Testis (tissue), 3 donors: ENCODE measurements around the gene MAPK8IP3. TPM values are rescaled to one million over a fixed set of nuclear protein-coding genes. Genes with fewer than 3 reads are reported as not detected.
"Not testable (repeated sequence)": the region's sequence is repeated elsewhere in the genome, so short reads cannot be mapped to it uniquely, and the experiment has no call there.

Experiments
- DNase-seq: peaks from one replicate; pipeline ENCODE4 v3.0.0-alpha.2; 2019
- H3K27ac ChIP-seq, 2 donors: fragments of 200-600 bp; sonication (generic); one replicate each; pipeline ENCODE4 v1.5.1; 2019
- H3K27me3 ChIP-seq: fragments of 200-600 bp; sonication (generic); one replicate; pipeline ENCODE4 v1.5.1; 2019
- H3K36me3 ChIP-seq: fragments of 200-600 bp; sonication (generic); one replicate; pipeline ENCODE4 v1.5.1; 2017; ENCODE audit warnings: low read depth; ENCODE audit errors: missing control alignments
- H3K4me1 ChIP-seq: fragments of 200-600 bp; sonication (generic); one replicate; pipeline ENCODE4 v1.5.1; 2019
- H3K4me3 ChIP-seq, 2 donors: fragments of 200-600 bp; sonication (generic); one replicate each; pipeline ENCODE4 v1.5.1; 2017 to 2019
- H3K9me3 ChIP-seq: fragments of 200-600 bp; sonication (generic); one replicate; pipeline ENCODE4 v1.5.1; 2017
- POLR2A ChIP-seq: fragments of 450-650 bp; IDR thresholded peaks from one replicate; pipeline ENCODE4 v1.6.1; 2017; ENCODE audit warnings: antibody characterized with exemption, mild to moderate bottlenecking, moderate library complexity
- whole genome bisulfite sequencing, 2 donors: methylation state at CpG; one replicate each; pipeline ENCODE4 v1.1.5; 2018; 5-methylcytosine and 5-hydroxymethylcytosine counted together
- intact Hi-C: fragments of 100-400 bp; cut with DNase I; formaldehyde crosslinking; loops from one replicate; pipeline ENCODE4 v1.15.1; 2023; ENCODE audit warnings: low total_unique reads
- polyA plus RNA-seq: library from polyadenylated mRNA; stranded (reverse); fragments of 350-450 nt; fragmentation: Illumina TruSeq; extraction: RNeasy Lipid Tissue Mini Kit (QIAGEN cat#74804); gene quantifications from one replicate; pipeline ENCODE4 v1.2.3, GENCODE V29; 2014; ENCODE audit warnings: low read depth, low replicate concordance; ENCODE audit not compliant: insufficient read depth
- total RNA-seq, 2 donors: library from RNA; depleted of rRNA; stranded (reverse); fragments of >200 nt; gene quantifications; one replicate each; pipeline ENCODE4 v1.2.3, GENCODE V29; 2016
- TF ChIP-seq, protein P1 (sequence below), 3 experiments: fragments of 450-650 bp in 2 of 3; fragments of 200-600 bp in 1 of 3; sonication (generic) in 1 of 3; IDR thresholded peaks; one replicate each; pipeline ENCODE4 v1.5.1; 2016 to 2019; ENCODE audit warnings: antibody characterized with exemption in 3 of 3, mild to moderate bottlenecking in 2 of 3, moderate library complexity in 1 of 3

The MAPK8IP3 gene
- total and polyA plus RNA-seq, 3 donors from 2014 or later = 52.7 to 154 (median 128) TPM

DNA sequence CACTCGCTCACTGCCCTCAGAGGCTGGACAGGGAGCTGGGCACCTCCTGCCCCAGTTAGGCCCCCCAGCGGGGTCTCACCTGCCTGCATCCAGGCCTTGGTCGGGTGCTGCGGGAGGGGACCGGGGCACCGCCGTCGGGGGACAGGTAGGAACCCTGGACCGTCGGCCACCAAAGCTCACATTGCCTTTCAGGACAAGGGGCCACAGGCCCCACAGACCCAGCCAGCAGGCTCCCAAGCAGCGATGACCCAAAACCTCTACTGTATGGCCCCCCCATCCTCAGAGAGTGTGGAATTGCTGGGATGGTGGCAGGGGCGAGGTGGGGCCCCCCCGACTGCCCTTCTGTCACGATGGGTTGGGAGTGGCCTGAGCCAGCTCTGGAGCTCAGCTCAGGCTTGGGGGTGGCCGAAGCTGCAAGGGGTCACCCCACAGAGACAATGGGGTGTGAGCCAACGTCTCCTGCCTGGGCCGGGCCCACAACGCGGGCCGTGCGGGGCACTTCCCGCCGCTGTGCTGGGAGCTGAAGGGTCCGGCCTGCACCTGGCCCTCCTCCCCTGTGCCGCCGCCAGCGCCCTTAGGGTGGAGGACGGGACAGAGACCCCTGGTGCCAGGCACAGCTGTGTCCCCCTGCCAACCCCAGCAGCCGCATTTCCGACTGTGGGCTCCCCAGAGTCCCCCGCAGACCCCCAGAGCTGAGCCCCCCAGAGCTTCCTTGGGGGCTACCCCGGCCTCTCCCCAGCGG lies 87.0 kb downstream of the MAPK8IP3 start:
- Histone ChIP-seq H3K9me3 (no peaks in the 10 kb centered on the region), H3K4me3 (no peak overlapping the region), H3K27ac (no peak overlapping the region), H3K4me1 (no peaks in the 10 kb centered on the region), H3K27me3 (no peaks in the 10 kb centered on the region), H3K36me3 (no peaks in the 10 kb centered on the region)
- TF ChIP-seq, protein P1, sequence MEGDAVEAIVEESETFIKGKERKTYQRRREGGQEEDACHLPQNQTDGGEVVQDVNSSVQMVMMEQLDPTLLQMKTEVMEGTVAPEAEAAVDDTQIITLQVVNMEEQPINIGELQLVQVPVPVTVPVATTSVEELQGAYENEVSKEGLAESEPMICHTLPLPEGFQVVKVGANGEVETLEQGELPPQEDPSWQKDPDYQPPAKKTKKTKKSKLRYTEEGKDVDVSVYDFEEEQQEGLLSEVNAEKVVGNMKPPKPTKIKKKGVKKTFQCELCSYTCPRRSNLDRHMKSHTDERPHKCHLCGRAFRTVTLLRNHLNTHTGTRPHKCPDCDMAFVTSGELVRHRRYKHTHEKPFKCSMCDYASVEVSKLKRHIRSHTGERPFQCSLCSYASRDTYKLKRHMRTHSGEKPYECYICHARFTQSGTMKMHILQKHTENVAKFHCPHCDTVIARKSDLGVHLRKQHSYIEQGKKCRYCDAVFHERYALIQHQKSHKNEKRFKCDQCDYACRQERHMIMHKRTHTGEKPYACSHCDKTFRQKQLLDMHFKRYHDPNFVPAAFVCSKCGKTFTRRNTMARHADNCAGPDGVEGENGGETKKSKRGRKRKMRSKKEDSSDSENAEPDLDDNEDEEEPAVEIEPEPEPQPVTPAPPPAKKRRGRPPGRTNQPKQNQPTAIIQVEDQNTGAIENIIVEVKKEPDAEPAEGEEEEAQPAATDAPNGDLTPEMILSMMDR (IDR thresholded peaks at IDR 0.05) = no peak
- TF ChIP-seq POLR2A = no peak
- 87 to 91% methylated on average over 3 to 32 of the region's 33 CpGs for WGBS, 2 donors
- intact Hi-C loops = no loop called here
- no peak for DNase-seq

DNA sequence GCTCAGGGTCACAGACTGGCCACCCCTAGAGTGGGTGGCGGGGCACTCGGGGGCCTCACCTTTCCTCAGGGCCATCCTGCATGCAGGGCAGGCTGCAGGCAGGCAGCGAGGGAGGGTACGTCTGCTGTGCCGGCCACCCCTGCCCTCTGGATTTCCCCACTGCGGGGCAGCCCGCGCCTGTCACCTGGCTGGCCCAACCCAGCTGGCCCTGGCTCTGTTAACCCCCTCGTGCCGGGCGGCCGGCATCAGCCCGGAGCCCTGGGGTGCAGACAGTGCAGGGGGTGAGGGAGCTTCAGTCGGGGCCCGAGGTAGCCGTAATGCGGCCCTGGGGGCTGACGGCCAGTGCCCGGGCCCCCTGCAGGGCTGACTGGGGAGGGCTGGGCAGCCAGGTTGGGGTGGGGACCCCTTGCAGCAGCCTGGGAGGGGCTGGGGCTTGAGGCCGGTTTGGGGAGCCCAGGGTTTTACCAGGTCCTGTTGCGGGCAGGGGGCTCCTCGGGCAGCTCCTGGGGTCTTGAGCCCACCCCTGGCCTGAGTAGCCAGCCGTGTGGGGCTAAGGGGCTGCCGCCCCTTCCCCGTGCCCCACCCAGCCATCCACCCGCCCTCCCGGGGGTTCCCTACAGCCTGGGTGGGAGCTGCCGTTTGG lies 87.7 kb downstream of the MAPK8IP3 start, which contains the start of gene IGFALS:
TSS of gene IGFALS (minus strand) at position 128 of the 643 bp plus-strand sequence. CDS start at position 75, 53 bp downstream.
- H3K4me1 ChIP-seq = no peaks in the 10 kb centered on the region
- H3K9me3 ChIP-seq = no peaks in the 10 kb centered on the region
- no peak for TF ChIP-seq POLR2A
- TF ChIP-seq, protein P1 (IDR thresholded peaks at IDR 0.05) = no peak
- H3K4me3 ChIP-seq = no peak within 1 kb of the TSS
- H3K27me3 ChIP-seq = no peaks in the 10 kb centered on the region
- no peak for DNase-seq
- intact Hi-C loops = no loop called here
- no peaks in the 10 kb centered on the region for H3K36me3 ChIP-seq
- 57% methylated on average over 25 of the region's 28 CpGs; no CpG with 5 or more reads in 1 of the 2 donors for WGBS, 2 donors
- no peak within 1 kb of the TSS for H3K27ac ChIP-seq

DNA sequence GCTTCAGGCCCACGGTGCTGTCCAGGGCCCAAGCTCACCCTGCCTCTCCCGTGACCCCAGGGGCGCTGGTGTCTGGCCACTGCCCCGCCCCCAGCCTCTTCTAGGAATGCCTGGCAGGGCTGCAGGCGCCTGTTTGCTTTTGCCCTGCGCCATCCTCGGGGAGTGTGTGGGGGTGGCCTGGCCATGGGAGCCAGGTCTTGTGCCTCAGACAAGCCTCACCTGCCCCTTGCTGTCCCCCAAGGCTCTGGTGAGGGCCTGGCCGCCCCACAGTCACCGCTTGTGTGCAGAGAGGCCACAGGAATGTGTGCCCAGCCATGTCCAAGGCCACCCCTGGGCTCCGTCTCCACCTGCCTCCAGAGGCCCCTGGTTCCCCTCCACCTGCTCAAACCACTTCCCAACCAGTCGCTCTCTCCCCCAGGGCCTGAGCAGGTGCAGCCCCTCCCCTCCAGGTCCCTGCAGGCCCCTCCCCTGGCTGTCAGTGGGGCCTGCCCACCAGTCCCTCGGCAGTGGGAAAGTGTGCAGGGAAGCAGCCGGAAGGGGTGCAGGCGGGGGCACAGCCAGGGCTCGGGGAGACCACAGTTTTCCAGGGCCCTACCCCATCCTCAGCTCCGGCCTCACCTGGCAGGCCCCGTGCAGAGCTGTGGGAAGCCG lies 88.4 kb downstream of the MAPK8IP3 start:
- no peaks in the 10 kb centered on the region for H3K27me3 ChIP-seq
- no peaks in the 10 kb centered on the region for H3K9me3 ChIP-seq
- no peaks in the 10 kb centered on the region for H3K36me3 ChIP-seq
- TF ChIP-seq, protein P1 (IDR thresholded peaks at IDR 0.05) = no peak
- TF ChIP-seq POLR2A = no peak
- H3K4me3 ChIP-seq = no peak overlapping the region
- WGBS, 2 donors = 55 to 69% methylated on average over 9 to 18 of the region's 18 CpGs
- H3K4me1 ChIP-seq = no peaks in the 10 kb centered on the region
- intact Hi-C loops = no loop called here
- no peak for DNase-seq
- no peak overlapping the region for H3K27ac ChIP-seq

DNA sequence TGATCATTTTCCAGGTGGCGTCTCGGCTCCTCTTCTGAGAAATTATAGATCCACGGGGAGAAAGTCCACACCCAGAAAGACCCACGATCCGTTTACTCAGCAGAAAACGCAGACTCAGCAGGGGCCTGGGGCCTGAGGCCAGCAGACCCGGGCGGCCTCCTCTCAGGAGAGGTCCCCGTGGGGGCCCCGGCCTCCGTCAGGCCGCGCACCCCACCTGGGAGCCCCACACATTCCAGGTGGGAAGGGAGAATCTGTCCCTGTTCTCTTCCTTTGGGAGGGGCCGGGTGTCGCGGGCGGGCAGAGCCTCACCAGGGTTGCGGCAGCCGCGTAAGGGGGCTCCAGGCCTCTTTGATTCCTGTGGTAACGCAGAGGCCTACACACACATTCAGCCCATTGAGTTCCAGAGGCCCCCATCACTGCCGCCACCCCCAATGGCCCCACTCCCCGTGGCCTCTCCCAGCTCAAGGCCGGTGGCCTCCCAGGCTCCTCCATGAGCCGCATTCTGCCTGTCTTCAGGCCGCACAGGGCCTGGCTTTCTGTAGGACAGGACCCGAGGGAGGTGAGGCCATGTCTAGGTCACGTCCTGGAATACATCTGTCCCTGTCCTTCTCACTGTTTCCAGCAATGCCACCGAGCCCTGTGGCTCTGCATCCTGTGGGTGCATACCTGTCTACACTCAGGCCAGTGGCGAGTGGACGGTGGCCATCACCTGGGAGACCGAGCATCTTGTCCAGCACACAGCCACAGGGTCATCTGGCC lies 89.1 kb downstream of the MAPK8IP3 start:
- Histone ChIP-seq H3K36me3 (no peaks in the 10 kb centered on the region), H3K9me3 (no peaks in the 10 kb centered on the region), H3K27me3 (no peaks in the 10 kb centered on the region), H3K4me3 (no peak overlapping the region), H3K27ac (no peak overlapping the region), H3K4me1 (no peaks in the 10 kb centered on the region)
- intact Hi-C loops = no loop called here
- TF ChIP-seq POLR2A = no peak
- TF ChIP-seq, protein P1 (IDR thresholded peaks at IDR 0.05) = no peak
- DNase-seq = no peak
- 83 to 85% methylated on average over 31 to 32 of the region's 32 CpGs for WGBS, 2 donors

DNA sequence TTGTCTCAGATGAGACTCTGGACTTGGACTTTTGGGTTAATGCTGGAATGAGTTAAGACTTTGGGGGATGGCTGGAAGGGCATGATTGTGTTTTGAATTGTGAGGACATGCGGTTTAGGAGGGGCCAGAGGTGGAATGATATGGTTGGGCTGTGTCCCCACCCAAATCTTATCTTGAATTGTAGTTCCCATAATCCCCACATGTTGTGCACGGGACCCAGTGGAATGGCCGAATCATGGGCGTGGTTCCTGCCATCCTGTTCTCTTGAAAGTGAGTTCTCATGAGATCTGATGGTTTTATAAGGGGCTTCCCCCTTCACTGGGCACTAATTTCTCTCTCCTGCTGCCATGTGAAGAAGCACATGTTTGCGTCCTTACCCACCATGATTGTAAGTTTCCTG lies 93.3 kb downstream of the MAPK8IP3 start:
- DNase-seq, intact Hi-C loops, H3K4me1 ChIP-seq, H3K4me3 ChIP-seq, H3K27ac ChIP-seq, H3K27me3 ChIP-seq, H3K36me3 ChIP-seq, H3K9me3 ChIP-seq: not testable (repeated sequence)
- WGBS, 2 donors = 88 to 97% methylated on average over 4 to 5 of the region's 5 CpGs
